ENCODE data around the gene IL1B.

GRCh38 chr2:112809112-112809511 is 27.5 kb downstream of the IL1B start:
- no peak for TF ChIP-seq CTCF (IDR thresholded peaks at IDR 0.05)
- no peak for TF ChIP-seq POLR2A (IDR thresholded peaks at IDR 0.05)

Measured in breast epithelium (tissue), 3 donors.